GM12874 (cell line): ENCODE measurements around the gene TP73.

Experiments used
- TF ChIP-seq, protein P1 (sequence below): IDR thresholded peaks from 2 replicates; pipeline ENCODE4 v1.5.1; 2011; ENCODE audit warnings: low read depth, mild to moderate bottlenecking, control low read depth, low read length, moderate library complexity; ENCODE audit not compliant: insufficient read depth

TP73 gene

DNA sequence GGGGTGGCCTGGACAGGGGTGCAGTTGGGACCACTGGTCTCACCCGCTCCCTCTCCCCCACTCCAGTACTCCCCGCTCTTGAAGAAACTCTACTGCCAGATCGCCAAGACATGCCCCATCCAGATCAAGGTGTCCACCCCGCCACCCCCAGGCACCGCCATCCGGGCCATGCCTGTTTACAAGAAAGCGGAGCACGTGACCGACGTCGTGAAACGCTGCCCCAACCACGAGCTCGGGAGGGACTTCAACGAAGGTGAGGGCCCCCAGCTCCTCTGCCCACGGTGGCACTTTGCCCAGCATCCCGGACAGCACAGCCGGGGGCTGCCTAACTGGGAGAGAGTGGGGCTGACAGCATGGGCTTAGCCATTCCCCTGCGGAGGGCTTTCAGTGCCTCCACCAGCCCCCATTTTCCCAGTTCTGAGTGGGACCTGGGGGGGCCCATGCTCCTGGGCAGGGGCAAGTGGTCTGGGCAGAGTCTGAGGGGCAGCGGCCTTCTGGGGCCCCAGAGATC, 69.7 kb downstream of the TP73 start:
- TF ChIP-seq, protein P1, sequence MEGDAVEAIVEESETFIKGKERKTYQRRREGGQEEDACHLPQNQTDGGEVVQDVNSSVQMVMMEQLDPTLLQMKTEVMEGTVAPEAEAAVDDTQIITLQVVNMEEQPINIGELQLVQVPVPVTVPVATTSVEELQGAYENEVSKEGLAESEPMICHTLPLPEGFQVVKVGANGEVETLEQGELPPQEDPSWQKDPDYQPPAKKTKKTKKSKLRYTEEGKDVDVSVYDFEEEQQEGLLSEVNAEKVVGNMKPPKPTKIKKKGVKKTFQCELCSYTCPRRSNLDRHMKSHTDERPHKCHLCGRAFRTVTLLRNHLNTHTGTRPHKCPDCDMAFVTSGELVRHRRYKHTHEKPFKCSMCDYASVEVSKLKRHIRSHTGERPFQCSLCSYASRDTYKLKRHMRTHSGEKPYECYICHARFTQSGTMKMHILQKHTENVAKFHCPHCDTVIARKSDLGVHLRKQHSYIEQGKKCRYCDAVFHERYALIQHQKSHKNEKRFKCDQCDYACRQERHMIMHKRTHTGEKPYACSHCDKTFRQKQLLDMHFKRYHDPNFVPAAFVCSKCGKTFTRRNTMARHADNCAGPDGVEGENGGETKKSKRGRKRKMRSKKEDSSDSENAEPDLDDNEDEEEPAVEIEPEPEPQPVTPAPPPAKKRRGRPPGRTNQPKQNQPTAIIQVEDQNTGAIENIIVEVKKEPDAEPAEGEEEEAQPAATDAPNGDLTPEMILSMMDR = no peak

DNA sequence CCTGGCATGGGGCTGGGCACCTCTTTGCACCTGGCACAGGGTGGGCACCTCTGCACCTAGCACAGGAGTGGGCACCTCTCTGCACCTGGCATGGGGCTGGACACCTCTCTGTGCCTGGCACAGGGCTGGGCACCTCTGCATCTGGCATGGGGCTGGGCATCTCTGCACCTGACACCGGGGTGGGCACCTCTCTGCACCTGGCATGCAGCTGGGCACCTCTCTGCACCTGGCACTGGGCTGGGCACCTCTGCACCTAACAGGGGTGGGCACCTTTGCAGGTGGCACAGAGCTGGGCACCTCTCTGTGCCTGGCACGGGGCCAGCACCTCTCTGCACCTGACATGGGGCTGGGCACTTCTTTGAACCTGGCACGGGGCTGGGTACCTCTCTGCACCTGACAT, 70.5 kb downstream of the TP73 start:
- TF ChIP-seq, protein P1 = no peak

DNA sequence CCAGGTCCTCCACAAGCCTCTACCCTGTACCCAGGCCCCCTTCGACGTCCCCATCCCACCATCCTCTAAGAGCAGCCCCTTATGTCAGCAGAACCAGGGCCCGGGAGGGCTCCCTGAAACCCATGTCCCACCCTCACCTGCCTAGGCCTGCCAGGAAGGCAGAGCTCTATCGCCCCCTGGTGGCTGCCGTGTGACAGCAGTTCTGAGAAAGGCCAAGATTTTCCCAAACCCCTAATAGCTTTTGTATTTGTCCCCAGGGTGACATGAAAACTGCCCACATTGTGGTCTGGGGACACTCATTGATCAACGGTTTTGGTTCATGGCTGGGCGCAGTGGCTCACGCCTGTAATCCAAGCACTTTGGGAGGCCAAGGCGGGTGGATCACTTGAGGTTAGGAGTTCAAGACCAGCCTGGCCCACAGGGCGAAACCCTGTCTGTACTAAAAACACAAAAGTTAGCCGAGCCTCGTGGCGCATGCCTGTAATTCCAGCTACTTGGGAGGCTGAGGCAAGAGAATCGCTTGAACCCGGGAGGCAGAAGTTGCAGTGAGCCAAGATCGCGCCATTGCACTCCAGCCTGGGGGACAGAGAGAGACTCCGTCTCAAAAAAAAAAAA, 72.2 kb downstream of the TP73 start:
- TF ChIP-seq, protein P1 = peak; percentile 96

DNA sequence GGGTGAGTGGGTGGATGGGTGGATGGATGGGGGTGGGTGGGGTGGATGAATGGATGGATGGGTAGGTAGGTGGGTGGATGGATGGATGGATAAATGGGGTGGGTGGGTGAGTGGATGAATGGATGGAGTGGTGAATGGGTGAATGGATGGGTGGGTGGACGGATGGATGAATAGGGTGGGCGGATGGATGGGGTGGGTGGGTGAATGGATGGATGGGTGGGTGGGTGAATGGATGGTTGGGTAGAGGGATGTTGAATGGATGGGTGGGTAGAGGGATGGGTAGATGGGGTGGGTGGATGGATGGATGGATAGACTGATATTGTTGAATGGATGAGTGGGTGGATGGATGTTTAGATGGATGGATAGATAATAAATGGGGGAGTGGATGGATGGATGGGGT, 73.0 kb downstream of the TP73 start:
- TF ChIP-seq, protein P1 = no peak

DNA sequence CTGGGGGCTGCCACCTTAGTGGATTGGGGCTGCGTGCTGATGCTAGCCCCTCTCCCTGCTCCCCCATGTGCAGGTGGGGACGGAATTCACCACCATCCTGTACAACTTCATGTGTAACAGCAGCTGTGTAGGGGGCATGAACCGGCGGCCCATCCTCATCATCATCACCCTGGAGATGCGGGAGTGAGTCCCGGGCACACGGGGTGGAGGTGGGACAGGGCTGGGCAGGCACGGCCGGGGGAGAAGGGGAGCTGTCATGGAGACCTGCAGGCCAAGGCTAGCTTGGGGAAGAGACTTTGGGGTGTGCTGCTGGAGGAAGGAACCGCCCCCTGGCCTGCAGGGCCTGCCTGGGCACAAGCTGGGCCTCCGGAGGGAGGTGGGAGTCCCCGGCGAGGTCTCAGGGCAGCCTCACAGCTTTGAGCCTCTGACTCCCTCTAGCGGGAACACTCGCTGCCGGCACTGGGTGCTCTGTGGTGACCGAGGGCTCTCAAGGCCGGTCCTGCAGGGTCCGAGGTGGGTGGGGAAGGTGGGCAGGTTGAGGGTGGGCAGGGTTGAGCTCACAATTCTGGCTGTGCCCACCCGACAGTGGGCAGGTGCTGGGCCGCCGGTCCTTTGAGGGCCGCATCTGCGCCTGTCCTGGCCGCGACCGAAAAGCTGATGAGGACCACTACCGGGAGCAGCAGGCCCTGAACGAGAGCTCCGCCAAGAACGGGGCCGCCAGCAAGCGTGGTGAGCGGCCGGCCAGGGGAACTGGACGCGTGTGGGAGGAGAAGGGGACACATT, 74.9 kb downstream of the TP73 start:
- TF ChIP-seq, protein P1 = peak; percentile 57

DNA sequence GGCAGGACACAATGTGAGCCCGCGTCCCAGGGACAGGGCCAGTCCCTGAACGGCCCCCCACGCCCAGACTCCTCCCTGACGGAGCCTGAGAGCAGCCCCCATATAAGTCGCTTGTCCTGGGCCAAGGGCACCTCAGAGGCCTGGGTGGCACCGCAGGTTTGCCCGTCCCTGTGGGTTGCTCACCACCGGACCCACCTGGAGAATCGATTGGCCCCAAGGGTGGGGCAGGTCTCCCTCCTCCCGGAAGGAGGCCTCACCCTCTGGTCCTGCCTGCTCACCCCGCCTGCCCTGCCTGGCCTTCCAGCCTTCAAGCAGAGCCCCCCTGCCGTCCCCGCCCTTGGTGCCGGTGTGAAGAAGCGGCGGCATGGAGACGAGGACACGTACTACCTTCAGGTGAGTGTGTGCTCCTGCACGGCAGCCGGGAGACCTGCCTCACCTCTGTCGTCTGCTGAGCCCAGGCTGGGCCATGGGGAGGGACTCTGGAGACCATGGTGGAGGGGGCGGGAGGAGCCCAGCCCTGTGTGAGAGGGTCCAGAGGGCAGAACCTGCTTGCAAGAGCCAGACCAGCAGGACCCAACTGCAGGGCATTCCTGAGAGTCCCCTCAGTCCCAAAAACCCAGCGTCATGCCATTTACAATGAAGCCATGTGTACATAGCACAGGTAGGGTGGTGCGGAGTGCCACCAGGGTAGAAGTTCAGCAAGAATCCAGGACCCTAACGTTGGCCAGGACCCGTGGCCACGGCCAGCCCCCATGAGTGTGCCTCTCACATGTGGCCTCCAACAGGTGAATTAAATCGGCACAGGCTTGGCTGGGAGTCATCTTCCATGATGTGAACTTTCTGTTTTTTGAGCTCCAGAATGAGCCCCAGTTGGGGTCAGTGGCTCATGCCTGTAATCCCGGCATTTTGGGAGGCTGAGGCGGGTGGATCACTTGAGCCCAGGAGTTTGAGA, 75.8 kb downstream of the TP73 start:
- TF ChIP-seq, protein P1 = no peak
